ENCODE measurements around the gene SLC39A13. TPM values are rescaled to one million over a fixed set of nuclear protein-coding genes. Genes with fewer than 3 reads are reported as not detected.

The SLC39A13 gene
- total RNA-seq, 1 donor = 73.0 TPM

GRCh38 chr11:47409440-47410369, 1.3 kb downstream of the SLC39A13 start:
- TF ChIP-seq CTCF (IDR thresholded peaks at IDR 0.05; ENCODE audit: insufficient read depth, low read depth, low read length) = no peak
- DNase-seq (ENCODE audit: low read depth) = peak; percentile 51
- peak overlapping the region; percentile 93 for H3K4me3 ChIP-seq (ENCODE audit: low read depth, low read length)

DNA sequence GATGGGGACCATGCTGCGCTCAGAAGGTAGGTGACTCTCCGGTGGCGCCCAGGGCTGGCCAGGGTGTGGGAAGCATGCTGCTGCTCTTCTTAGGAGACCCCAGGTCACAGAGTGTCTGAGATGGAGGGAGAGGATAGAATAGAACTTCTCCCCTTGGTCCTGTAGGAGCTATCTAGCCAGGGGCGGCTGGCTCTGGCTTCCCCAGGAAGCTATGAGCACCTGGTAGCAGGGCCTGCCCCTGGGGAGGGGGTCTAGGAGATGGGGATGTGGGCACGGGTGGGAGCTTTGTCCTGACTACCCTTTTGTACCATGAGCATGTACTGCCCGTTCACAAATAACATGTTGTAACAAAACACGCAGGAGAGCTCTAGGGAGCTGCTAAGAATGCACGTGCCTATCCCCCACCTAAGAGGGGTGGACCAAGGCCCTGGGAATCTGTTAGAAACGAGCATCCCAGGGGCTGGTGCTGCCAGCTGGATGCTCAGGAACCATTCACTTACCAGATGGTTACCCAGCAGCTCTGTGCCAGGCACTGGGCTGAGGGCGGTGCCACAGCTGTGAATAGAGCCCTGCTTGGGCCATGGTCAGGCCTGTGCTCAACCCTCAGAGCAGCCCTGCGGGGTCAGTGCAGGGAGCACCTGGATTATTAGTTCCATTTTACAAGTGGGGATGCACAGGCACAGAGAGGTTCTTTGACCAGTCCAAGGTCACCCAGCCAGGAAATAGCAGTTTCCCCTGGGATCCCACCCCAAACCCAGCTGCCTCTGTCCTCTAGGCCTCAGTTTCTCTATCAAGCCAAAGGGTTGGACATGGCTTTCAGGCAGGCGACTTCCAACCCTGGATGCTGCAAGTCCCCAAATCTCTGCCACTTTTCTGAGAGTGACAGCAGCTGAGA, 2.2 kb downstream of the SLC39A13 start:
- no peak for DNase-seq (ENCODE audit: low read depth)
- peak overlapping the region; percentile 93 for H3K4me3 ChIP-seq (ENCODE audit: low read depth, low read length)
- no peak for TF ChIP-seq CTCF (IDR thresholded peaks at IDR 0.05; ENCODE audit: insufficient read depth, low read depth, low read length)

- H3K4me3 ChIP-seq (ENCODE audit: low read depth, low read length) = no peak overlapping the region
- DNase-seq (ENCODE audit: low read depth) = no peak
These were observed 3.7 kb downstream of the SLC39A13 start for GRCh38 chr11:47411884-47412746.

GRCh38 chr11:47413351-47413750, 5.0 kb downstream of the SLC39A13 start:
- no peak for DNase-seq (ENCODE audit: low read depth)
- no peak for TF ChIP-seq CTCF (IDR thresholded peaks at IDR 0.05; ENCODE audit: insufficient read depth, low read depth, low read length)
- H3K4me3 ChIP-seq (ENCODE audit: low read depth, low read length) = no peak overlapping the region

More at GRCh38 chr11:47411884-47412746, 3.7 kb downstream of the SLC39A13 start:
- peak; percentile 74 for TF ChIP-seq CTCF (IDR thresholded peaks at IDR 0.05; ENCODE audit: insufficient read depth, low read depth, low read length)

GRCh38 chr11:47413908-47414684, 5.7 kb downstream of the SLC39A13 start:
- DNase-seq (ENCODE audit: low read depth) = peak; percentile 86

More at GRCh38 chr11:47413908-47414684, 5.7 kb downstream of the SLC39A13 start:
- no peak overlapping the region for H3K4me3 ChIP-seq (ENCODE audit: low read depth, low read length)
- TF ChIP-seq CTCF (IDR thresholded peaks at IDR 0.05; ENCODE audit: insufficient read depth, low read depth, low read length) = no peak
